Endothelial cell of umbilical vein (primary cell): Measurements from ENCODE around the gene IL1RL1. TPM values are rescaled to one million over a fixed set of nuclear protein-coding genes. Genes with fewer than 3 reads are reported as not detected.

Source experiments
- BruUV-seq: library from RNA; stranded (reverse); fragments of 400-500 nt; replicated peaks from 2 replicates; lab custom pipeline; 2021; lab: Mats Ljungman, UMichigan
- CTCF ChIA-PET: fragments of 300-600, 350-600 bp; sonication (Branson Sonifier 250); formaldehyde crosslinking; loops from one replicate; lab custom pipeline; 2021; ENCODE audit warnings: antibody characterized with exemption, inconsistent platforms; lab: Charles Lee
- POLR2A ChIA-PET: fragments of 300-600, 350-600 bp; sonication (Branson Sonifier 250); formaldehyde crosslinking; loops from one replicate; lab custom pipeline; 2021; ENCODE audit warnings: antibody characterized with exemption, inconsistent platforms; lab: Charles Lee
- DNase-seq: peaks from one replicate; pipeline ENCODE4 v3.0.0-alpha.2; 2011; ENCODE audit warnings: low read depth, low spot score
- FAIRE-seq: peaks from 2 replicates; lab custom pipeline; 2011; peaks lifted over from hg19 to GRCh38; lab: Jason Lieb, UNC
- H2AFZ ChIP-seq: 2 replicates; pipeline ENCODE4 v1.6.0; 2012; ENCODE audit warnings: low read depth, low read length, control low read depth, inconsistent platforms
- H3K27ac ChIP-seq: 2 replicates; pipeline ENCODE4 v1.5.1; 2011; ENCODE audit warnings: low read depth, mild to moderate bottlenecking, control low read depth, low read length, moderate library complexity; ENCODE audit not compliant: insufficient read depth
- H3K27me3 ChIP-seq, 2 experiments: 2 replicates each; pipeline versions ENCODE4 v1.6.0 to v1.6.1; 2011; ENCODE audit warnings: low read length in 2 of 2, mixed read lengths in 1 of 2; ENCODE audit not compliant: control insufficient read depth in 2 of 2, insufficient read depth in 2 of 2
- H3K36me3 ChIP-seq, 2 experiments: 2 replicates in 1 of 2; 3 replicates in 1 of 2; pipeline ENCODE4 v1.5.1; 2011; ENCODE audit warnings: low read length in 2 of 2, mild to moderate bottlenecking in 1 of 2, moderate library complexity in 1 of 2; ENCODE audit not compliant: control insufficient read depth in 2 of 2, insufficient read depth in 2 of 2; ENCODE audit errors: extremely low read depth in 1 of 2
- H3K4me1 ChIP-seq: 3 replicates; pipeline ENCODE4 v1.5.1; 2011; ENCODE audit warnings: mild to moderate bottlenecking, low read length; ENCODE audit not compliant: control insufficient read depth, insufficient read depth; ENCODE audit errors: extremely low read depth
- H3K4me2 ChIP-seq: 2 replicates; pipeline ENCODE4 v1.6.1; 2011; ENCODE audit warnings: low read length, control low read depth, mixed read lengths; ENCODE audit not compliant: insufficient read depth
- H3K4me3 ChIP-seq, 3 experiments: fragments of 200-600 bp in 1 of 3; sonication (generic), shearing (Covaris generic) in 1 of 3; replicated peaks in 1 of 3; 2 replicates each; pipeline ENCODE4 v1.5.1; 2011 to 2016; ENCODE audit warnings: control low read depth in 3 of 3, low read length in 3 of 3, mild to moderate bottlenecking in 2 of 3, inconsistent platforms in 1 of 3, low read depth in 1 of 3, moderate library complexity in 1 of 3; ENCODE audit not compliant: insufficient read depth in 1 of 3
- H3K79me2 ChIP-seq: 2 replicates; pipeline ENCODE4 v1.6.0; 2012; ENCODE audit warnings: low read length, inconsistent platforms; ENCODE audit not compliant: control insufficient read depth, insufficient read depth
- H3K9ac ChIP-seq: replicated peaks from 2 replicates; pipeline ENCODE3; 2011; ENCODE audit warnings: low read length, control low read depth; ENCODE audit not compliant: insufficient read depth; ENCODE audit errors: extremely low read depth
- H3K9me1 ChIP-seq: replicated peaks from 3 replicates; pipeline ENCODE4 v1.6.0; 2011; ENCODE audit warnings: mild to moderate bottlenecking, low read length; ENCODE audit not compliant: control insufficient read depth, insufficient read depth; ENCODE audit errors: extremely low read depth
- H3K9me3 ChIP-seq: replicated peaks from 2 replicates; pipeline ENCODE4 v1.5.1; 2012; ENCODE audit warnings: low read length, inconsistent platforms; ENCODE audit not compliant: control insufficient read depth, insufficient read depth
- H4K20me1 ChIP-seq: replicated peaks from 2 replicates; pipeline ENCODE3; 2011; ENCODE audit warnings: mild to moderate bottlenecking, low read length; ENCODE audit not compliant: control insufficient read depth, insufficient read depth; ENCODE audit errors: extremely low read depth
- EZH2 ChIP-seq: IDR thresholded peaks from 2 replicates; pipeline ENCODE4 v1.6.1; 2012; ENCODE audit warnings: borderline replicate concordance, low read depth, mild to moderate bottlenecking, moderate library complexity, low read length, inconsistent platforms; ENCODE audit not compliant: severe bottlenecking
- FOS ChIP-seq: IDR thresholded peaks from 2 replicates; pipeline ENCODE4 v1.6.1; 2011; ENCODE audit warnings: mild to moderate bottlenecking, low read length, moderate library complexity, borderline replicate concordance; ENCODE audit not compliant: insufficient read depth
- GATA2 ChIP-seq: IDR thresholded peaks from 2 replicates; pipeline ENCODE4 v1.7.0; 2011; ENCODE audit warnings: low read depth, mild to moderate bottlenecking, moderate library complexity, mixed read lengths, low read length; ENCODE audit not compliant: insufficient read length, insufficient read depth
- JUN ChIP-seq: IDR thresholded peaks from 2 replicates; pipeline ENCODE4 v1.6.1; 2011; ENCODE audit warnings: borderline replicate concordance, low read depth; ENCODE audit not compliant: insufficient read length, insufficient read depth
- MYC ChIP-seq: IDR thresholded peaks from one replicate; pipeline ENCODE4 v1.6.1; 2011; ENCODE audit warnings: mild to moderate bottlenecking, low read depth, low read length
- POLR2A ChIP-seq: IDR thresholded peaks from 2 replicates; pipeline ENCODE4 v1.6.1; 2012; ENCODE audit warnings: low read depth, mild to moderate bottlenecking, control low read depth, low read length
- POLR2AphosphoS5 ChIP-seq: IDR thresholded peaks from 2 replicates; pipeline ENCODE4 v1.6.1; 2012; ENCODE audit warnings: low read depth, mild to moderate bottlenecking, control low read depth, low read length, moderate library complexity; ENCODE audit not compliant: insufficient read depth
- dilution Hi-C: fragments of 300-500 bp; cut with MboI; formaldehyde crosslinking; loops from one replicate; pipeline ENCODE4 v1.15.0; 2019; ENCODE audit warnings: low sequenced_read_pairs; ENCODE audit not compliant: extremely low pct_ligation_motif_present
- intact Hi-C: fragments of 100-400 bp; cut with micrococcal nuclease; formaldehyde crosslinking; loops from one replicate; pipeline ENCODE4 v1.10.0; 2022
- polyA plus RNA-seq, 4 experiments: library from polyadenylated mRNA; depleted of rRNA in 3 of 4; stranded (reverse) in 3 of 4; unstranded in 1 of 4; fragments of >200 nt; gene quantifications; 2 replicates each; pipeline versions ENCODE4 v1.2.1 to v1.2.3, GENCODE V29; 2011 to 2012; ENCODE audit warnings: missing spikeins in 1 of 4
- total RNA-seq: library from RNA; stranded (reverse); gene quantifications from 2 replicates; pipeline ENCODE4 v1.2.3, GENCODE V29; 2021
- TF ChIP-seq, protein P1 (sequence below): IDR thresholded peaks from 2 replicates; pipeline ENCODE4 v1.6.1; 2011; ENCODE audit not compliant: insufficient read depth, insufficient read length
- TF ChIP-seq, protein P2 (sequence below), 2 donors: IDR thresholded peaks; 1 replicate in 1 of 2; 2 replicates in 1 of 2; pipeline ENCODE4 v1.5.1; 2011; ENCODE audit warnings: low read length in 2 of 2, mild to moderate bottlenecking in 2 of 2, moderate library complexity in 2 of 2, control low read depth in 1 of 2, inconsistent platforms in 1 of 2, low read depth in 1 of 2; ENCODE audit not compliant: insufficient read depth in 1 of 2; ENCODE audit errors: extremely low read depth in 1 of 2

IL1RL1 gene
- total and polyA plus RNA-seq, 2 donors (not counting 3 experiments of a cell fraction or from before 2014, with no cell fraction given), result 32.2 to 44.0 TPM

DNA sequence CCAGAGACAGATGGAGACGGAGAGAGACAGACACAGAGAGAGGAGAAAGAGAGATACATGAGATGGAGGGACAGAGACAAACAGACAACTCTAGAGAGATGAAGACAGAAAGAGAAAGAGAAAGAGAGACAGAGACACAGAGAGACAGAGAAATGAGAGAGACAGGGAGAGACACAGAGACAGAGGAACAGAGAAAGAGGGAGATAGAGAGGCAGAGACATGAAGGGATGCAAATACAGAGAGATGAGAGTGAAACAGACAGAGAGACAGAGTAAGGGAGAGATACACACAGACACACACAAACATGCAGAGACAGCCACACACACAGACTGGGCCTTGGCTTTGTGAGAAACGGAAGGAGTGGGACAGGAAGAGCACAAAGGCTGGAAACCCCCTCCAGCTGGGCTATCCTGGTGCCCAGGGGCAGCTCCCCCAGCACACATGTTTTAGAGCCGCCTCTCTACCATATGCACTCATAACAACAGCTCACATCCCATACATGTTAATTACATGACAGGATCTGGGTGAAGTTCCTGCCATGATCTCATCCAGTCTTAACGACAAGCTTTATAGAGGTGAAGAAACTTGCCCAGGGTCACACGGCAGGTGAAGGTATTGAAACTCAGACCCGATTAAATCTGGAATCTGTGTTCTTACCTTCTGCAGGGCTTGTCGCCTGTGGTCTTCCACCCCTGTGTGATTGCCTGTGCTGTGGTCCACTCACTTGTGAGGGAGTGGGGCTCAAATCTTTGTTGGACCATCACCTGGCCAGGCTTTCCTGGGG, 76.6 kb downstream of the IL1RL1 start:
- ChIA-PET CTCF (interaction anchor here (1.4 kb wide), 1 partner anchor 86 kb away, joined by 3 read pairs; no protein-coding TSS in a partner anchor), POLR2A (no interaction called here)
- Histone ChIP-seq H3K79me2 (no peaks in the 10 kb centered on the region), H3K9ac (no peak overlapping the region), H3K27ac (no peak overlapping the region), H4K20me1 (no peaks in the 10 kb centered on the region), H3K36me3 (no peaks in the 10 kb centered on the region), H3K9me3 (no peaks in the 10 kb centered on the region), H3K9me1 (no peaks in the 10 kb centered on the region), H3K4me3 (no peak overlapping the region), H3K4me1 (no peaks in the 10 kb centered on the region), H3K4me2 (no peak overlapping the region), H3K27me3 (no peaks in the 10 kb centered on the region), H2AFZ (no peak overlapping the region)
- FAIRE-seq (no peak), DNase-seq (no peak)
- intact Hi-C loops, result no loop called here
- dilution Hi-C loops, result no loop called here
- BruUV-seq, result no TSS peak
- TF ChIP-seq POLR2A (no peak), POLR2AphosphoS5 (no peak), FOS (no peak), MYC (no peak), GATA2 (no peak), EZH2 (no peak), JUN (no peak)
- TF ChIP-seq, protein P1, sequence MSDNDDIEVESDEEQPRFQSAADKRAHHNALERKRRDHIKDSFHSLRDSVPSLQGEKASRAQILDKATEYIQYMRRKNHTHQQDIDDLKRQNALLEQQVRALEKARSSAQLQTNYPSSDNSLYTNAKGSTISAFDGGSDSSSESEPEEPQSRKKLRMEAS, result no peak
- TF ChIP-seq, protein P2, sequence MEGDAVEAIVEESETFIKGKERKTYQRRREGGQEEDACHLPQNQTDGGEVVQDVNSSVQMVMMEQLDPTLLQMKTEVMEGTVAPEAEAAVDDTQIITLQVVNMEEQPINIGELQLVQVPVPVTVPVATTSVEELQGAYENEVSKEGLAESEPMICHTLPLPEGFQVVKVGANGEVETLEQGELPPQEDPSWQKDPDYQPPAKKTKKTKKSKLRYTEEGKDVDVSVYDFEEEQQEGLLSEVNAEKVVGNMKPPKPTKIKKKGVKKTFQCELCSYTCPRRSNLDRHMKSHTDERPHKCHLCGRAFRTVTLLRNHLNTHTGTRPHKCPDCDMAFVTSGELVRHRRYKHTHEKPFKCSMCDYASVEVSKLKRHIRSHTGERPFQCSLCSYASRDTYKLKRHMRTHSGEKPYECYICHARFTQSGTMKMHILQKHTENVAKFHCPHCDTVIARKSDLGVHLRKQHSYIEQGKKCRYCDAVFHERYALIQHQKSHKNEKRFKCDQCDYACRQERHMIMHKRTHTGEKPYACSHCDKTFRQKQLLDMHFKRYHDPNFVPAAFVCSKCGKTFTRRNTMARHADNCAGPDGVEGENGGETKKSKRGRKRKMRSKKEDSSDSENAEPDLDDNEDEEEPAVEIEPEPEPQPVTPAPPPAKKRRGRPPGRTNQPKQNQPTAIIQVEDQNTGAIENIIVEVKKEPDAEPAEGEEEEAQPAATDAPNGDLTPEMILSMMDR (IDR thresholded peaks at IDR 0.05; ENCODE audit: extremely low read depth in 1 of 2, insufficient read depth in 1 of 2, low read depth in 1 of 2, low read length in 2 of 2), result no peak
